GM20000 (cell line): ENCODE data around the gene RBBP7.

Source experiments
- DNase-seq: peaks from one replicate; pipeline ENCODE4 v3.0.0; 2012; ENCODE audit warnings: low spot score
- TF ChIP-seq, protein P1 (sequence below): IDR thresholded peaks from 2 replicates; pipeline ENCODE4 v1.5.1; 2012; ENCODE audit warnings: mild to moderate bottlenecking, control low read depth; ENCODE audit errors: extremely low read depth, missing control alignments

The RBBP7 gene

DNA sequence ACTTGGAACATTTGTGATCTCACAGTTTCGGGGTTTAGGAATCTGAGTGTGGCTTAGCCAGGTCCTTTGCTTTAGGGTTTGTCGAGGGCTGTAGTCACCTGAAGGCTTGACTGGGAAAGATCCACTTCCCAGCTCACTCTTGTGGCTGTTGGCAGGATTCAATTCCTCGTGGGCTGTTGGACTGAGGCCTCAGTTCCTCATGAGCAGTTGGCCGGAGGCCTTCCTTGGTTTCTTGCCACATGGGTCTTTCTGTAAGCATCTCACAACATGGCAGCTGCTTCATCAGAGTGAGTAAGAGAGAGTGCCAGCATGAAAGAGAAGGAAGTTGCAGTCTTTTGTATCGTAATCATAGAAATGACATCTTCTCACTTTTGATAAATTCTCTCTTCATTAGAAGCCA is 72.8 kb downstream of the RBBP7 start:
- TF ChIP-seq, protein P1, sequence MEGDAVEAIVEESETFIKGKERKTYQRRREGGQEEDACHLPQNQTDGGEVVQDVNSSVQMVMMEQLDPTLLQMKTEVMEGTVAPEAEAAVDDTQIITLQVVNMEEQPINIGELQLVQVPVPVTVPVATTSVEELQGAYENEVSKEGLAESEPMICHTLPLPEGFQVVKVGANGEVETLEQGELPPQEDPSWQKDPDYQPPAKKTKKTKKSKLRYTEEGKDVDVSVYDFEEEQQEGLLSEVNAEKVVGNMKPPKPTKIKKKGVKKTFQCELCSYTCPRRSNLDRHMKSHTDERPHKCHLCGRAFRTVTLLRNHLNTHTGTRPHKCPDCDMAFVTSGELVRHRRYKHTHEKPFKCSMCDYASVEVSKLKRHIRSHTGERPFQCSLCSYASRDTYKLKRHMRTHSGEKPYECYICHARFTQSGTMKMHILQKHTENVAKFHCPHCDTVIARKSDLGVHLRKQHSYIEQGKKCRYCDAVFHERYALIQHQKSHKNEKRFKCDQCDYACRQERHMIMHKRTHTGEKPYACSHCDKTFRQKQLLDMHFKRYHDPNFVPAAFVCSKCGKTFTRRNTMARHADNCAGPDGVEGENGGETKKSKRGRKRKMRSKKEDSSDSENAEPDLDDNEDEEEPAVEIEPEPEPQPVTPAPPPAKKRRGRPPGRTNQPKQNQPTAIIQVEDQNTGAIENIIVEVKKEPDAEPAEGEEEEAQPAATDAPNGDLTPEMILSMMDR, result no peak
- DNase-seq, result no peak

DNA sequence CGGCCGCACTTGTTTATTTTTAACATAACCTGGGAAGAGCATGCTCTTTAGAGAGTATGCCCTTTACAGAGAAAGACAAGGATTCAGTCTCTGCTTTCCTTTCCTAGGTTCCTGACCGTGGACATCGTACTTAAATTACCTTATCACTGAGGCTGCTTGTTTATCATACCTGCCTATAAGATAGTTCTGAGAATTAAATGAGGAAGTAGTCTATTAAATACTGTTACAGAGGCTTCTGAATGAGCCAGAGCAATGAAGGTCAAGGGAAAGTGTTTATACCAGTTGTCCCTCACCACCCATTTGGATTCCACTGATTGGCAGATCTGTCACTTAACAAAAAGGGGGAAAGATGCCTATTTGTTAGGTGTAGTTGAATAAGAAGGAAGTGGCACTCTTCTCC is 73.9 kb downstream of the RBBP7 start:
- TF ChIP-seq, protein P1, result no peak
- no peak for DNase-seq
